ENCODE results near the gene ZNF799. TPM values are rescaled to one million over a fixed set of nuclear protein-coding genes. Genes with fewer than 3 reads are reported as not detected.

The ZNF799 gene
- total and polyA plus RNA-seq, 2 of the 4 experiments (the other 2 are of a cell fraction) = 0.79 to 3.4 TPM

DNA sequence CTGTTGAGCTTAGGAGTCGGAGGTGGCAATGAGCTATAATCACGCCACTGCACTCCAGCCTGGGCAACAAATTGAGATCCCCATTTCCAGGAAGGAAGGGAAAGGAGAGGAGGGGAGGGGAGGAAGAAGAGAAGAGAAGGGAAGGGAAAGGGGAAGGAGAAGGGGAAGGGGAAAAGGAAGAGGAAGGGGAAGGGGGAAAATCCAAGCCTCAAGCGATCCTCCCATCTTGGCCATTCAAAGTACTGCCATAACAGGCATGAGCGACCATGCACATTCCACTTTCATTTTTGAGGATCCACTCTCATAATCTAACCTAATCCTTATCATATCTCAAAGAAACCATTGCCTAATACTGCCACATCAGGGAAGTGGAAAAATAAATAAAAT lies 24.8 kb upstream of the ZNF799 start:
- BruUV-seq (replicated peaks) = no TSS peak
- dilution Hi-C loops (cut with HindIII; ENCODE audit: low sequenced_read_pairs, unreplicated experiment) = no loop called here
- WGBS, 2 experiments (ENCODE audit: extremely low coverage in 2 of 2, insufficient read length in 1 of 2) = no CpG with 5 or more reads among the region's 4 CpGs

More for the DNA sequence above, 24.8 kb upstream of the ZNF799 start:
- no peaks in the 10 kb centered on the region for H3K9me1 ChIP-seq (ENCODE audit: insufficient read depth, low read length)
- H3K18ac ChIP-seq (ENCODE audit: low read depth, low read length) = no peak overlapping the region
- ATAC-seq (ENCODE audit: low read depth) (no peak), DNase-seq (no peak)
- no peak overlapping the region for H2AFZ ChIP-seq (replicated peaks; ENCODE audit: low read length, poor library complexity)
- H3K27ac ChIP-seq (ENCODE audit: insufficient read depth, low read length) = no peak overlapping the region
- no peak overlapping the region for H3K56ac ChIP-seq (ENCODE audit: extremely low read depth, insufficient read depth, low read length)
- ChIA-PET POLR2A (ENCODE audit: unreplicated experiment) (no interaction called here), CTCF (no interaction called here)
- no peak overlapping the region for H3K9ac ChIP-seq (ENCODE audit: low read depth, low read length)
- H3K4me2 ChIP-seq (ENCODE audit: low read depth, low read length) = no peak overlapping the region
- H3K36me3 ChIP-seq (ENCODE audit: control insufficient read depth, insufficient read depth, low read length) = no peaks in the 10 kb centered on the region; the same call in 1 of the 2 replicates
- no peak overlapping the region for H4K8ac ChIP-seq (ENCODE audit: low read depth in 2 of 2, low read length in 2 of 2)
- intact Hi-C loops (cut with micrococcal nuclease) = no loop called here
- H3K4me3 ChIP-seq (ENCODE audit: insufficient read depth, low read depth, low read length) = no peak overlapping the region
- H2AK9ac ChIP-seq (replicated peaks; ENCODE audit: low read depth, low read length, poor library complexity) = no peak overlapping the region
- H4K91ac ChIP-seq (ENCODE audit: insufficient read depth, low read depth, low read length) = no peak overlapping the region
- TF ChIP-seq, protein P1, sequence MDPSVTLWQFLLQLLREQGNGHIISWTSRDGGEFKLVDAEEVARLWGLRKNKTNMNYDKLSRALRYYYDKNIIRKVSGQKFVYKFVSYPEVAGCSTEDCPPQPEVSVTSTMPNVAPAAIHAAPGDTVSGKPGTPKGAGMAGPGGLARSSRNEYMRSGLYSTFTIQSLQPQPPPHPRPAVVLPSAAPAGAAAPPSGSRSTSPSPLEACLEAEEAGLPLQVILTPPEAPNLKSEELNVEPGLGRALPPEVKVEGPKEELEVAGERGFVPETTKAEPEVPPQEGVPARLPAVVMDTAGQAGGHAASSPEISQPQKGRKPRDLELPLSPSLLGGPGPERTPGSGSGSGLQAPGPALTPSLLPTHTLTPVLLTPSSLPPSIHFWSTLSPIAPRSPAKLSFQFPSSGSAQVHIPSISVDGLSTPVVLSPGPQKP (IDR thresholded peaks at IDR 0.05; ENCODE audit: borderline replicate concordance, low read depth, low read length) = no peak
- TF ChIP-seq FOS (IDR thresholded peaks at IDR 0.05; ENCODE audit: low read depth, low read length) (no peak), SMC3 (IDR thresholded peaks at IDR 0.05; ENCODE audit: low read depth, low read length) (no peak), MAZ (IDR thresholded peaks at IDR 0.05; ENCODE audit: borderline replicate concordance, low read depth, low read length) (no peak), NFE2L2 (IDR thresholded peaks at IDR 0.05; ENCODE audit: low read depth, low read length) (no peak), RCOR1 (IDR thresholded peaks at IDR 0.05; ENCODE audit: insufficient replicate concordance, low read length) (no peak), POLR2A (IDR thresholded peaks at IDR 0.05; ENCODE audit: low read depth, low read length) (no peak), BHLHE40 (IDR thresholded peaks at IDR 0.05; ENCODE audit: low read depth, low read length) (no peak), MAFK (IDR thresholded peaks at IDR 0.05; ENCODE audit: low read depth, low read length) (no peak), CEBPB (IDR thresholded peaks at IDR 0.05; ENCODE audit: low read depth, low read length) (no peak), MXI1 (IDR thresholded peaks at IDR 0.05; ENCODE audit: borderline replicate concordance, low read depth, low read length) (no peak), RFX5 (IDR thresholded peaks at IDR 0.05; ENCODE audit: low read depth, low read length) (no peak), RAD21 (IDR thresholded peaks at IDR 0.05; ENCODE audit: low read length) (no peak), CHD1 (IDR thresholded peaks at IDR 0.05; ENCODE audit: low read depth, low read length) (no peak)
- TF ChIP-seq, protein P2, sequence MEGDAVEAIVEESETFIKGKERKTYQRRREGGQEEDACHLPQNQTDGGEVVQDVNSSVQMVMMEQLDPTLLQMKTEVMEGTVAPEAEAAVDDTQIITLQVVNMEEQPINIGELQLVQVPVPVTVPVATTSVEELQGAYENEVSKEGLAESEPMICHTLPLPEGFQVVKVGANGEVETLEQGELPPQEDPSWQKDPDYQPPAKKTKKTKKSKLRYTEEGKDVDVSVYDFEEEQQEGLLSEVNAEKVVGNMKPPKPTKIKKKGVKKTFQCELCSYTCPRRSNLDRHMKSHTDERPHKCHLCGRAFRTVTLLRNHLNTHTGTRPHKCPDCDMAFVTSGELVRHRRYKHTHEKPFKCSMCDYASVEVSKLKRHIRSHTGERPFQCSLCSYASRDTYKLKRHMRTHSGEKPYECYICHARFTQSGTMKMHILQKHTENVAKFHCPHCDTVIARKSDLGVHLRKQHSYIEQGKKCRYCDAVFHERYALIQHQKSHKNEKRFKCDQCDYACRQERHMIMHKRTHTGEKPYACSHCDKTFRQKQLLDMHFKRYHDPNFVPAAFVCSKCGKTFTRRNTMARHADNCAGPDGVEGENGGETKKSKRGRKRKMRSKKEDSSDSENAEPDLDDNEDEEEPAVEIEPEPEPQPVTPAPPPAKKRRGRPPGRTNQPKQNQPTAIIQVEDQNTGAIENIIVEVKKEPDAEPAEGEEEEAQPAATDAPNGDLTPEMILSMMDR (conservative IDR thresholded peaks at IDR 0.05; ENCODE audit: low read depth, low read length) = no peak
- TF ChIP-seq, protein P3, sequence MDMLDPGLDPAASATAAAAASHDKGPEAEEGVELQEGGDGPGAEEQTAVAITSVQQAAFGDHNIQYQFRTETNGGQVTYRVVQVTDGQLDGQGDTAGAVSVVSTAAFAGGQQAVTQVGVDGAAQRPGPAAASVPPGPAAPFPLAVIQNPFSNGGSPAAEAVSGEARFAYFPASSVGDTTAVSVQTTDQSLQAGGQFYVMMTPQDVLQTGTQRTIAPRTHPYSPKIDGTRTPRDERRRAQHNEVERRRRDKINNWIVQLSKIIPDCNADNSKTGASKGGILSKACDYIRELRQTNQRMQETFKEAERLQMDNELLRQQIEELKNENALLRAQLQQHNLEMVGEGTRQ (IDR thresholded peaks at IDR 0.05; ENCODE audit: low read depth, low read length) = no peak
- H2BK20ac ChIP-seq (ENCODE audit: low read depth, low read length) = no peak overlapping the region
- H3K79me1 ChIP-seq (ENCODE audit: low read depth in 1 of 2, low read length in 2 of 2) = no peaks in the 10 kb centered on the region
- H4K20me1 ChIP-seq (ENCODE audit: insufficient read depth, low read length) = no peaks in the 10 kb centered on the region
- H3K27me3 ChIP-seq (ENCODE audit: control insufficient read depth, insufficient read depth, low read length) = no peaks in the 10 kb centered on the region
- H2AK5ac ChIP-seq (ENCODE audit: low read depth, low read length) = no peak overlapping the region
- H3K4ac ChIP-seq (ENCODE audit: low read depth, low read length) = no peak overlapping the region
- in situ Hi-C loops (cut with MboI; ENCODE audit: low sequenced_read_pairs) = no loop called here
- no peak overlapping the region for H3K14ac ChIP-seq (replicated peaks; ENCODE audit: low read depth, low read length)
- no peak overlapping the region for H4K5ac ChIP-seq (ENCODE audit: low read depth, low read length)
- no peak overlapping the region for H2BK120ac ChIP-seq (ENCODE audit: low read depth, low read length)
- H3K4me1 ChIP-seq (ENCODE audit: control insufficient read depth, insufficient read depth, low read length) = no peaks in the 10 kb centered on the region
- no peak overlapping the region for H2BK5ac ChIP-seq (ENCODE audit: low read depth, low read length, poor library complexity, severe bottlenecking)
- H3K9me3 ChIP-seq (ENCODE audit: control insufficient read depth, insufficient read depth, low read length) = peaks cover 5% of the 10 kb centered on the region
- no peak overlapping the region for H3K23ac ChIP-seq (ENCODE audit: low read depth, low read length)
- no peak overlapping the region for H2BK15ac ChIP-seq (ENCODE audit: low read depth, low read length)

All from IMR-90 (cell line).